ENCODE results near the gene FNDC8. TPM values are rescaled to one million over a fixed set of nuclear protein-coding genes. Genes with fewer than 3 reads are reported as not detected.
A peak's percentile ranks its signal among the peaks of the same experiment; 100 is the strongest.

The FNDC8 gene
- total and polyA plus RNA-seq, 2 donors (not counting 1 experiment from before 2014, with no cell fraction given): not detected

- TF ChIP-seq, protein P1, sequence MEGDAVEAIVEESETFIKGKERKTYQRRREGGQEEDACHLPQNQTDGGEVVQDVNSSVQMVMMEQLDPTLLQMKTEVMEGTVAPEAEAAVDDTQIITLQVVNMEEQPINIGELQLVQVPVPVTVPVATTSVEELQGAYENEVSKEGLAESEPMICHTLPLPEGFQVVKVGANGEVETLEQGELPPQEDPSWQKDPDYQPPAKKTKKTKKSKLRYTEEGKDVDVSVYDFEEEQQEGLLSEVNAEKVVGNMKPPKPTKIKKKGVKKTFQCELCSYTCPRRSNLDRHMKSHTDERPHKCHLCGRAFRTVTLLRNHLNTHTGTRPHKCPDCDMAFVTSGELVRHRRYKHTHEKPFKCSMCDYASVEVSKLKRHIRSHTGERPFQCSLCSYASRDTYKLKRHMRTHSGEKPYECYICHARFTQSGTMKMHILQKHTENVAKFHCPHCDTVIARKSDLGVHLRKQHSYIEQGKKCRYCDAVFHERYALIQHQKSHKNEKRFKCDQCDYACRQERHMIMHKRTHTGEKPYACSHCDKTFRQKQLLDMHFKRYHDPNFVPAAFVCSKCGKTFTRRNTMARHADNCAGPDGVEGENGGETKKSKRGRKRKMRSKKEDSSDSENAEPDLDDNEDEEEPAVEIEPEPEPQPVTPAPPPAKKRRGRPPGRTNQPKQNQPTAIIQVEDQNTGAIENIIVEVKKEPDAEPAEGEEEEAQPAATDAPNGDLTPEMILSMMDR (IDR thresholded peaks at IDR 0.05): no peak
- TF ChIP-seq EZH2 (IDR thresholded peaks at IDR 0.05; ENCODE audit: borderline replicate concordance, insufficient read depth, low read depth, low read length, poor library complexity, severe bottlenecking): no peak
- 93% methylated on average over 9 of the region's 12 CpGs for WGBS (ENCODE audit: insufficient coverage)
- H3K4me3 Mint-ChIP-seq: no peak overlapping the region
Observed at GRCh38 chr17:35116845-35117244, 4.6 kb upstream of the FNDC8 start.

DNA sequence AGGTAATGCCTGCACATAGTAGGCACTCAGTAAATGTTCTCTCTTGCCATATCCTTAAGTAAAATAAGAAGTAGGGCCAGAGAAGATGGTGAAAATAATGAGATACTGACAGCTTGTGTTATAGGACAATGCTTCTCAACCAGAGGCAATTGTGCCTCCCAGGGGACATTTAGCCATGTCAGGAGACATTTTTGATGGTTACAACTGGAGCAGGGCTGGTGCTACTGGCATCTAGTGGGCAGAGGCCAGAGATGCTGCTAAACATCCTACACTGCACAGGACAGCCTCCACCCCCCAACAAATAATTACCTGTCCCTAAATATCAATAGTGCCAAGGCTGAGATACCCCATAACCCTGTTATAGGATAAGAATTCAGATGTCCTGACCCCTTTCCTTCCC, 3.4 kb upstream of the FNDC8 start:
- H3K4me1 Mint-ChIP-seq: peaks cover 27% of the 10 kb centered on the region
- TF ChIP-seq, protein P1 (IDR thresholded peaks at IDR 0.05): no peak
- no peak for TF ChIP-seq EZH2 (IDR thresholded peaks at IDR 0.05; ENCODE audit: borderline replicate concordance, insufficient read depth, low read depth, low read length, poor library complexity, severe bottlenecking)
- Histone ChIP-seq H3K4me1 (ENCODE audit: control insufficient read depth in 2 of 2, insufficient read depth in 2 of 2, low read length in 2 of 2) (peaks cover 16 to 18% of the 10 kb centered on the region in 2 donors), H3K36me3 (replicated peaks in 1 of 2; ENCODE audit: control extremely low read depth in 1 of 2, control insufficient read depth in 1 of 2, extremely low read depth in 1 of 2, insufficient read depth in 2 of 2, low read length in 1 of 2) (no peaks in the 10 kb centered on the region), H3K4me3 (ENCODE audit: control extremely low read depth in 1 of 5, extremely low read depth in 1 of 5, insufficient read depth in 1 of 5, low read depth in 2 of 5, low read length in 4 of 5) (no peak overlapping the region), H3K4me2 (replicated peaks; ENCODE audit: low read depth, low read length, poor library complexity, severe bottlenecking) (peak overlapping the region; percentile 91), H3K9ac (ENCODE audit: low read length) (no peak overlapping the region), H4K20me1 (ENCODE audit: control insufficient read depth, insufficient read depth, low read length, poor library complexity, severe bottlenecking) (peaks cover 6% of the 10 kb centered on the region), H3K27me3 (replicated peaks in 1 of 4; ENCODE audit: control extremely low read depth in 1 of 4, control insufficient read depth in 3 of 4, insufficient read depth in 4 of 4, low read length in 3 of 4) (no peaks in the 10 kb centered on the region), H3K79me2 (ENCODE audit: control insufficient read depth, insufficient read depth, low read length) (peaks cover 34% of the 10 kb centered on the region), H3K9me3 (ENCODE audit: control extremely low read depth in 1 of 3, control insufficient read depth in 2 of 3, insufficient read depth in 1 of 3, low read length in 2 of 3) (peaks cover 0 to 2% (median 0%) of the 10 kb centered on the region in 3 donors), H3K27ac (ENCODE audit: low read length in 2 of 2) (no peak overlapping the region), H2AFZ (ENCODE audit: insufficient read depth, low read depth, low read length, poor library complexity, severe bottlenecking) (no peak overlapping the region)
- no peaks in the 10 kb centered on the region for H3K27me3 Mint-ChIP-seq
- no peaks in the 10 kb centered on the region for H3K9me3 Mint-ChIP-seq (ENCODE audit: insufficient read depth)
- H3K27ac Mint-ChIP-seq: peak overlapping the region; percentile 29
- ATAC-seq (ENCODE audit: low read depth) (no peak), DNase-seq (peak; percentile 34)
- peak overlapping the region; percentile 93 for H3K4me3 Mint-ChIP-seq
- POLR2A ChIA-PET: no interaction called here
- intact Hi-C loops (cut with micrococcal nuclease): loop anchor here (10.0 kb wide), 1 partner anchor 53 kb away; the partner anchor contains the start of gene RFFL
- CTCF ChIA-PET: interaction anchor here (1.1 to 5.9 kb wide), 12 partner anchors 23 to 697 kb away, joined by 3 to 54 read pairs (median 12); partner anchors contain the start of genes LIG3 and RFFL

More at GRCh38 chr17:35116845-35117244, 4.6 kb upstream of the FNDC8 start:
- no peak overlapping the region for H3K27ac ChIP-seq (ENCODE audit: low read length in 2 of 2)
- H2AFZ ChIP-seq (ENCODE audit: insufficient read depth, low read depth, low read length, poor library complexity, severe bottlenecking): no peak overlapping the region
- ATAC-seq (ENCODE audit: low read depth) (no peak), DNase-seq (no peak)
- H3K9me3 ChIP-seq (ENCODE audit: control extremely low read depth in 1 of 3, control insufficient read depth in 2 of 3, insufficient read depth in 1 of 3, low read length in 2 of 3): peaks cover 0 to 2% (median 0%) of the 10 kb centered on the region in 3 donors
- CTCF ChIA-PET: interaction anchor here (1.1 to 2.8 kb wide), 3 partner anchors 24 to 118 kb away, joined by 3 to 6 read pairs (median 4); no protein-coding TSS in a partner anchor
- H3K79me2 ChIP-seq (ENCODE audit: control insufficient read depth, insufficient read depth, low read length): peaks cover 35% of the 10 kb centered on the region
- H4K20me1 ChIP-seq (ENCODE audit: control insufficient read depth, insufficient read depth, low read length, poor library complexity, severe bottlenecking): peaks cover 6% of the 10 kb centered on the region
- Mint-ChIP-seq H3K27me3 (no peaks in the 10 kb centered on the region), H3K9me3 (ENCODE audit: insufficient read depth) (no peaks in the 10 kb centered on the region), H3K4me1 (peaks cover 27% of the 10 kb centered on the region), H3K27ac (no peak overlapping the region)
- intact Hi-C loops (cut with micrococcal nuclease): loop anchor here (10.0 kb wide), 1 partner anchor 52 kb away; the partner anchor contains the start of gene RFFL
- no peak overlapping the region for H3K4me3 ChIP-seq (ENCODE audit: control extremely low read depth in 1 of 5, extremely low read depth in 1 of 5, insufficient read depth in 1 of 5, low read depth in 2 of 5, low read length in 4 of 5)
- POLR2A ChIA-PET: no interaction called here
- H3K36me3 ChIP-seq (replicated peaks in 1 of 2; ENCODE audit: control extremely low read depth in 1 of 2, control insufficient read depth in 1 of 2, extremely low read depth in 1 of 2, insufficient read depth in 2 of 2, low read length in 1 of 2): no peaks in the 10 kb centered on the region
- H3K27me3 ChIP-seq (replicated peaks in 1 of 4; ENCODE audit: control extremely low read depth in 1 of 4, control insufficient read depth in 3 of 4, insufficient read depth in 4 of 4, low read length in 3 of 4): no peaks in the 10 kb centered on the region
- H3K4me1 ChIP-seq (ENCODE audit: control insufficient read depth in 2 of 2, insufficient read depth in 2 of 2, low read length in 2 of 2): peaks cover 16 to 18% of the 10 kb centered on the region in 2 donors
- no peak overlapping the region for H3K9ac ChIP-seq (ENCODE audit: low read length)
- no peak overlapping the region for H3K4me2 ChIP-seq (replicated peaks; ENCODE audit: low read depth, low read length, poor library complexity, severe bottlenecking)
